Measurements from ENCODE around the gene RRP36. TPM values are rescaled to one million over a fixed set of nuclear protein-coding genes. Genes with fewer than 3 reads are reported as not detected.

The RRP36 gene
- total and polyA plus RNA-seq, 2 donors from 2014 or later, result 49.2 to 55.2 TPM

- Histone ChIP-seq H3K27me3 (ENCODE audit: control insufficient read depth, insufficient read depth, low read length) (no peaks in the 10 kb centered on the region), H3K4me3 (ENCODE audit: low read length in 3 of 3) (no peak overlapping the region), H3K27ac (ENCODE audit: low read depth in 2 of 2, low read length in 2 of 2) (no peak overlapping the region), H3K9ac (ENCODE audit: low read length in 3 of 3) (no peak overlapping the region), H3K9me3 (ENCODE audit: control insufficient read depth in 2 of 3, insufficient read depth in 1 of 3, low read length in 3 of 3) (no peaks in the 10 kb centered on the region), H3K4me1 (ENCODE audit: control insufficient read depth in 2 of 3, insufficient read depth in 2 of 3, low read depth in 1 of 3, low read length in 3 of 3) (peaks cover 0 to 4% (median 0%) of the 10 kb centered on the region in 3 donors), H3K36me3 (ENCODE audit: control insufficient read depth in 2 of 3, insufficient read depth in 3 of 3, low read length in 3 of 3) (peaks cover 0 to 8% (median 3%) of the 10 kb centered on the region in 3 donors)
- TF ChIP-seq CTCF (IDR thresholded peaks at IDR 0.05; ENCODE audit: borderline replicate concordance, extremely low read depth, insufficient read depth), result no peak
- DNase-seq (no peak), FAIRE-seq (no peak)
- intact Hi-C loops (cut with DNase I), result no loop called here
Observed at GRCh38 chr6:42973926-42974325, 47.5 kb upstream of the RRP36 start.

- intact Hi-C loops (cut with DNase I), result no loop called here
- TF ChIP-seq CTCF (IDR thresholded peaks at IDR 0.05; ENCODE audit: borderline replicate concordance, extremely low read depth, insufficient read depth), result no peak
- no peak overlapping the region for H3K9ac ChIP-seq (ENCODE audit: low read length in 3 of 3)
- H3K9me3 ChIP-seq (ENCODE audit: control insufficient read depth in 2 of 3, insufficient read depth in 1 of 3, low read length in 3 of 3), result no peaks in the 10 kb centered on the region
- no peak for FAIRE-seq
- no peak overlapping the region for H3K4me3 ChIP-seq (ENCODE audit: low read length in 3 of 3)
- peaks cover 0 to 13% (median 6%) of the 10 kb centered on the region in 3 donors for H3K4me1 ChIP-seq (ENCODE audit: control insufficient read depth in 2 of 3, insufficient read depth in 2 of 3, low read depth in 1 of 3, low read length in 3 of 3)
- DNase-seq, result no peak
- H3K36me3 ChIP-seq (ENCODE audit: control insufficient read depth in 2 of 3, insufficient read depth in 3 of 3, low read length in 3 of 3), result peaks cover 0 to 3% (median 0%) of the 10 kb centered on the region in 3 donors
- no peaks in the 10 kb centered on the region for H3K27me3 ChIP-seq (ENCODE audit: control insufficient read depth, insufficient read depth, low read length)
- no peak overlapping the region for H3K27ac ChIP-seq (ENCODE audit: low read depth in 2 of 2, low read length in 2 of 2)
Observed at GRCh38 chr6:42974919-42975505, 46.4 kb upstream of the RRP36 start.

- no peak for TF ChIP-seq CTCF (IDR thresholded peaks at IDR 0.05; ENCODE audit: borderline replicate concordance, extremely low read depth, insufficient read depth)
- intact Hi-C loops (cut with DNase I), result no loop called here
- Histone ChIP-seq H3K4me3 (ENCODE audit: low read length in 3 of 3) (peak overlapping the region; percentile 46 to 99 (median 97)), H3K27ac (ENCODE audit: low read depth in 2 of 2, low read length in 2 of 2) (peak overlapping the region; percentile 47 to 78), H3K36me3 (ENCODE audit: control insufficient read depth in 2 of 3, insufficient read depth in 3 of 3, low read length in 3 of 3) (peaks cover 0 to 3% (median 0%) of the 10 kb centered on the region in 3 donors), H3K4me1 (ENCODE audit: control insufficient read depth in 2 of 3, insufficient read depth in 2 of 3, low read depth in 1 of 3, low read length in 3 of 3) (peaks cover 0 to 13% (median 6%) of the 10 kb centered on the region in 3 donors), H3K9me3 (ENCODE audit: control insufficient read depth in 2 of 3, insufficient read depth in 1 of 3, low read length in 3 of 3) (no peaks in the 10 kb centered on the region), H3K9ac (ENCODE audit: low read length in 3 of 3) (peak overlapping the region; percentile 10 to 95 (median 73)), H3K27me3 (ENCODE audit: control insufficient read depth, insufficient read depth, low read length) (no peaks in the 10 kb centered on the region)
- FAIRE-seq (no peak), DNase-seq (peak; percentile 11 to 82 (median 36))
Observed at GRCh38 chr6:42978487-42978838, 43.0 kb upstream of the RRP36 start.

Data from kidney (tissue), 14 donors.